H1 (cell line): ENCODE results near the gene ARFRP1. TPM values are rescaled to one million over a fixed set of nuclear protein-coding genes. Genes with fewer than 3 reads are reported as not detected.

ENCODE experiments used
- CTCF ChIA-PET: fragments of 300-600 bp; sonication (Branson Sonifier 250); formaldehyde crosslinking; loops from one replicate; lab custom pipeline; 2021; ENCODE audit not compliant: partially characterized antibody; lab: Charles Lee
- POLR2A ChIA-PET: fragments of 300-600 bp; sonication (Branson Sonifier 250); formaldehyde crosslinking; loops from one replicate; lab custom pipeline; 2021; ENCODE audit warnings: inconsistent platforms; ENCODE audit not compliant: partially characterized antibody; lab: Charles Lee
- DNase-seq, 2 experiments: peaks; one replicate each; pipeline versions ENCODE4 v3.0.0 to v3.0.0-alpha.2; 2010 to 2022; ENCODE audit warnings: low spot score in 2 of 2, low read depth in 1 of 2, mixed read lengths in 1 of 2
- FAIRE-seq: peaks from 2 replicates; lab custom pipeline; 2011; peaks lifted over from hg19 to GRCh38; lab: Jason Lieb, UNC
- H2AFZ ChIP-seq: 2 replicates; pipeline ENCODE4 v1.8.1; 2012; ENCODE audit warnings: low read length, inconsistent platforms
- H2AK5ac ChIP-seq: 2 replicates; pipeline ENCODE4 v1.6.1; 2013; ENCODE audit warnings: low read depth, low read length
- H2BK120ac ChIP-seq: replicated peaks from 2 replicates; pipeline ENCODE3; 2013; ENCODE audit warnings: low read depth, low read length, inconsistent platforms
- H2BK12ac ChIP-seq: 2 replicates; pipeline ENCODE4 v1.6.1; 2013; ENCODE audit warnings: low read depth, low read length
- H2BK15ac ChIP-seq: 2 replicates; pipeline ENCODE4 v1.6.1; 2013; ENCODE audit warnings: low read length
- H2BK20ac ChIP-seq: 2 replicates; pipeline ENCODE4 v1.6.1; 2013; ENCODE audit warnings: low read length
- H2BK5ac ChIP-seq: 2 replicates; pipeline ENCODE4 v1.6.1; 2013; ENCODE audit warnings: low read depth, low read length
- H3K14ac ChIP-seq: 2 replicates; pipeline ENCODE4 v1.6.1; 2013; ENCODE audit warnings: inconsistent platforms; ENCODE audit not compliant: insufficient read length
- H3K18ac ChIP-seq: 2 replicates; pipeline ENCODE4 v1.6.1; 2013; ENCODE audit warnings: low read length; ENCODE audit errors: extremely low read depth
- H3K23ac ChIP-seq: 2 replicates; pipeline ENCODE4 v1.6.1; 2013; ENCODE audit warnings: inconsistent platforms; ENCODE audit not compliant: insufficient read length
- H3K23me2 ChIP-seq: 2 replicates; pipeline ENCODE4 v1.6.1; 2013; ENCODE audit warnings: low read depth, low read length
- H3K27ac ChIP-seq: 2 replicates; pipeline ENCODE4 v1.6.1; 2011; ENCODE audit warnings: low read depth, low read length, inconsistent platforms
- H3K27me3 ChIP-seq, 4 experiments: replicated peaks in 1 of 4; 1 replicate in 1 of 4; 2 replicates in 3 of 4; pipeline versions ENCODE4 v1.6.1 to v1.8.1; 2011 to 2013; ENCODE audit warnings: low read length in 3 of 4, mild to moderate bottlenecking in 3 of 4, inconsistent platforms in 2 of 4, mixed read lengths in 2 of 4, moderate library complexity in 1 of 4; ENCODE audit not compliant: control insufficient read depth in 3 of 4, insufficient read depth in 3 of 4; ENCODE audit errors: extremely low read depth in 1 of 4
- H3K36me3 ChIP-seq, 4 experiments: 2 replicates each; pipeline versions ENCODE4 v1.6.1 to v1.8.1; 2011 to 2013; ENCODE audit warnings: mild to moderate bottlenecking in 4 of 4, low read length in 3 of 4, moderate library complexity in 2 of 4, control low read depth in 1 of 4, inconsistent platforms in 1 of 4; ENCODE audit not compliant: insufficient read depth in 4 of 4, control insufficient read depth in 2 of 4
- H3K4ac ChIP-seq: replicated peaks from 2 replicates; pipeline ENCODE3; 2013; ENCODE audit warnings: low read length, low read depth, mixed read lengths, inconsistent platforms; ENCODE audit not compliant: insufficient read length
- H3K4me1 ChIP-seq, 4 experiments: replicated peaks in 1 of 4; 1 replicate in 1 of 4; 2 replicates in 3 of 4; pipeline versions ENCODE4 v1.6.1 to v1.8.1; 2011 to 2013; ENCODE audit warnings: low read length in 3 of 4, inconsistent platforms in 2 of 4, mixed read lengths in 1 of 4; ENCODE audit not compliant: insufficient read depth in 4 of 4, control insufficient read depth in 3 of 4
- H3K4me2 ChIP-seq, 2 experiments: 2 replicates each; pipeline versions ENCODE4 v1.6.1 to v1.8.1; 2011 to 2013; ENCODE audit warnings: low read depth in 2 of 2, low read length in 2 of 2, control low read depth in 1 of 2, inconsistent platforms in 1 of 2, mild to moderate bottlenecking in 1 of 2; ENCODE audit not compliant: insufficient read depth in 1 of 2
- H3K4me3 ChIP-seq, 4 experiments: fragments of 200-600, 300-600 bp in 1 of 4; sonication (generic), shearing (Covaris generic), sonication (Bioruptor Twin) in 1 of 4; 2 replicates each; pipeline versions ENCODE4 v1.5.1 to v1.8.1; 2011 to 2016; ENCODE audit warnings: low read length in 4 of 4, low read depth in 3 of 4, control low read depth in 2 of 4, inconsistent platforms in 2 of 4, mild to moderate bottlenecking in 2 of 4, mixed read lengths in 1 of 4, moderate library complexity in 1 of 4; ENCODE audit not compliant: insufficient read depth in 2 of 4; ENCODE audit errors: extremely low read depth in 1 of 4
- H3K56ac ChIP-seq: replicated peaks from 2 replicates; pipeline ENCODE3; 2013; ENCODE audit warnings: low read depth, mild to moderate bottlenecking, mixed read lengths, low read length, inconsistent platforms; ENCODE audit not compliant: insufficient read length
- H3K79me1 ChIP-seq: 2 replicates; pipeline ENCODE4 v1.6.1; 2013; ENCODE audit warnings: low read depth, low read length, control low read depth
- H3K79me2 ChIP-seq, 2 experiments: 2 replicates each; pipeline versions ENCODE4 v1.6.1 to v1.8.1; 2012 to 2013; ENCODE audit warnings: low read length in 2 of 2, mild to moderate bottlenecking in 2 of 2, inconsistent platforms in 1 of 2; ENCODE audit not compliant: insufficient read depth in 2 of 2, control insufficient read depth in 1 of 2
- H3K9ac ChIP-seq, 4 experiments: replicated peaks in 1 of 4; 1 replicate in 1 of 4; 2 replicates in 3 of 4; pipeline versions ENCODE4 v1.6.1 to v1.8.1; 2011 to 2013; ENCODE audit warnings: low read depth in 3 of 4, low read length in 3 of 4, control low read depth in 2 of 4, mild to moderate bottlenecking in 2 of 4, moderate library complexity in 2 of 4, inconsistent platforms in 1 of 4; ENCODE audit errors: extremely low read depth in 1 of 4
- H3K9me3 ChIP-seq, 2 experiments: 2 replicates each; pipeline versions ENCODE4 v1.6.1 to v1.8.1; 2012 to 2013; ENCODE audit warnings: mild to moderate bottlenecking in 2 of 2, moderate library complexity in 2 of 2, control low read depth in 1 of 2, inconsistent platforms in 1 of 2, low read depth in 1 of 2, low read length in 1 of 2, mixed read lengths in 1 of 2; ENCODE audit not compliant: insufficient read depth in 2 of 2
- H4K20me1 ChIP-seq, 2 experiments: replicated peaks in 1 of 2; 2 replicates each; pipeline versions ENCODE3 to v1.8.1; 2011 to 2013; ENCODE audit warnings: inconsistent platforms in 2 of 2, low read length in 2 of 2, mild to moderate bottlenecking in 1 of 2; ENCODE audit not compliant: insufficient read depth in 2 of 2, control insufficient read depth in 1 of 2
- H4K5ac ChIP-seq: 2 replicates; pipeline ENCODE4 v1.6.1; 2013; ENCODE audit warnings: low read length, low read depth, mixed read lengths, inconsistent platforms; ENCODE audit not compliant: insufficient read length
- H4K8ac ChIP-seq: 2 replicates; pipeline ENCODE4 v1.8.0; 2013; ENCODE audit warnings: mild to moderate bottlenecking, moderate library complexity, low read length, inconsistent platforms; ENCODE audit not compliant: insufficient read depth; ENCODE audit errors: extremely low read depth
- H4K91ac ChIP-seq: replicated peaks from 2 replicates; pipeline ENCODE3; 2013; ENCODE audit warnings: low read length, mixed read lengths, inconsistent platforms; ENCODE audit not compliant: insufficient read length
- SP1 ChIP-seq: IDR thresholded peaks from 2 replicates; pipeline ENCODE4 v1.6.1; 2011; ENCODE audit warnings: low read depth, low read length
- WGBS, 2 experiments: shearing (Covaris generic) in 1 of 2; methylation state at CpG; one replicate each; pipeline versions ENCODE4 v1.1.6 to v1.1.7; 2013 to 2015; ENCODE audit warnings: low lambda C conversion rate in 2 of 2, mixed read lengths in 2 of 2, inconsistent platforms in 1 of 2, low coverage in 1 of 2, missing lambda C conversion rate in 1 of 2; ENCODE audit not compliant: insufficient replicate concordance in 2 of 2, insufficient coverage in 1 of 2, insufficient read length in 1 of 2; ENCODE audit errors: extremely low coverage in 1 of 2, missing lambda C conversion rate in 1 of 2; 5-methylcytosine and 5-hydroxymethylcytosine counted together
- polyA plus RNA-seq, 7 experiments: library from polyadenylated mRNA; depleted of rRNA in 3 of 7; stranded (reverse) in 5 of 7; unstranded in 2 of 7; fragments of >200 nt in 5 of 7; fragments of 200-250 nt in 2 of 7; gene quantifications; 1 replicate in 5 of 7; 2 replicates in 1 of 7; 4 replicates in 1 of 7; pipeline versions ENCODE4 v1.2.1 to v1.2.3, GENCODE V29; 2011 to 2013; ENCODE audit warnings: missing spikeins in 2 of 7, mixed read lengths in 2 of 7
- total RNA-seq: library from RNA; stranded (reverse); fragmentation: NEBNext Ultra II Directional; extraction: Animal tissue kit (Norgen Biotek cat#: 25700); gene quantifications from 2 replicates; pipeline ENCODE4 v1.2.1, GENCODE V29; 2021

ARFRP1 gene
- total and polyA plus RNA-seq, 2 of the 8 experiments (the other 6 are each of a cell fraction or from before 2014, with no cell fraction given), result 12.9 to 22.9 TPM

GRCh38 chr20:63746751-63747315 lies 39.1 kb upstream of the ARFRP1 start:
- 91% methylated on average over 34 of the region's 47 CpGs; no CpG with 5 or more reads in 1 of the 2 experiments for WGBS, 2 experiments
- H3K79me2 ChIP-seq, result no peaks in the 10 kb centered on the region
- H4K5ac ChIP-seq, result no peak overlapping the region
- H3K4me1 ChIP-seq, result peaks cover 0 to 13% (median 4%) of the 10 kb centered on the region in 4 experiments; a peak in 6 of 7 replicates
- H3K27me3 ChIP-seq, result no peaks in the 10 kb centered on the region
- no peak overlapping the region for H2BK5ac ChIP-seq
- FAIRE-seq (no peak), DNase-seq (no peak)
- no peaks in the 10 kb centered on the region for H3K9me3 ChIP-seq
- no peak overlapping the region for H2BK120ac ChIP-seq
- H2AK5ac ChIP-seq, result no peak overlapping the region
- H3K4me2 ChIP-seq, result no peak overlapping the region
- no peak overlapping the region for H4K91ac ChIP-seq
- no peak overlapping the region for H2BK12ac ChIP-seq
- H3K27ac ChIP-seq, result no peak overlapping the region
- H3K4me3 ChIP-seq, result no peak overlapping the region
- H3K23me2 ChIP-seq, result no peaks in the 10 kb centered on the region
- H2BK15ac ChIP-seq, result no peak overlapping the region
- no peak overlapping the region for H4K8ac ChIP-seq
- H4K20me1 ChIP-seq, result peaks cover 0 to 3% of the 10 kb centered on the region in 2 experiments
- CTCF ChIA-PET, result interaction anchor here (0.9 kb wide), 1 partner anchor 10 kb away, joined by 3 read pairs; the partner anchor contains the start of gene LIME1
- peaks cover 0 to 12% (median 6%) of the 10 kb centered on the region in 4 experiments; a peak in 4 of 8 replicates for H3K36me3 ChIP-seq
- no peak overlapping the region for H3K56ac ChIP-seq
- H3K18ac ChIP-seq, result no peak overlapping the region; the same call in 1 of the 2 replicates
- no peak overlapping the region for H3K4ac ChIP-seq
- H2BK20ac ChIP-seq, result no peak overlapping the region
- H3K14ac ChIP-seq, result no peak overlapping the region
- H3K79me1 ChIP-seq, result no peaks in the 10 kb centered on the region; the same call in 1 of the 2 replicates
- POLR2A ChIA-PET, result interaction anchor here (0.7 to 1.8 kb wide), 2 partner anchors 8 to 23 kb away, joined by 3 to 6 read pairs; no protein-coding TSS in a partner anchor
- H2AFZ ChIP-seq, result no peak overlapping the region
- no peak overlapping the region for H3K23ac ChIP-seq
- no peak overlapping the region for H3K9ac ChIP-seq
- no peak for TF ChIP-seq SP1
